K562 (cell line): Measurements from ENCODE around the gene PCSK6. TPM values are rescaled to one million over a fixed set of nuclear protein-coding genes. Genes with fewer than 3 reads are reported as not detected.

ENCODE experiments used
- CBX3 ChIP-seq, 2 experiments: IDR thresholded peaks; 1 replicate in 1 of 2; 2 replicates in 1 of 2; pipeline ENCODE4 v1.6.1; 2012; ENCODE audit warnings: inconsistent platforms in 2 of 2, low read length in 2 of 2, borderline replicate concordance in 1 of 2, control low read depth in 1 of 2
- CREB3L1 ChIP-seq: fragments of 450-650 bp; IDR thresholded peaks from 2 replicates; pipeline ENCODE4 v1.6.1; 2014; ENCODE audit warnings: low read depth, mild to moderate bottlenecking, moderate library complexity, borderline replicate concordance
- E4F1 ChIP-seq: fragments of 250-450 bp; sonication (Bioruptor Pico); IDR thresholded peaks from 2 replicates; pipeline ENCODE4 v1.5.0; 2021; ENCODE audit warnings: mild to moderate bottlenecking, borderline replicate concordance
- EHMT2 ChIP-seq: fragments of 450-650 bp; IDR thresholded peaks from 2 replicates; pipeline ENCODE4 v1.6.1; 2018; ENCODE audit warnings: antibody characterized with exemption
- SIRT6 ChIP-seq: IDR thresholded peaks from one replicate; pipeline ENCODE4 v1.6.1; 2012; ENCODE audit warnings: low read depth, mild to moderate bottlenecking, control low read depth, inconsistent platforms, low read length, moderate library complexity
- TRIM24 ChIP-seq, 2 experiments: fragments of 450-650 bp; IDR thresholded peaks; 2 replicates each; pipeline ENCODE4 v1.6.1; 2016
- USF1 ChIP-seq: sonication (generic); formaldehyde crosslinking; IDR thresholded peaks from 2 replicates; pipeline ENCODE4 v1.9.0; 2022; ENCODE audit warnings: mild to moderate bottlenecking, missing genetic modification reagents
- XRCC4 ChIP-seq: IDR thresholded peaks from one replicate; pipeline ENCODE4 v1.6.1; 2011; ENCODE audit not compliant: insufficient read depth, insufficient read length; ENCODE audit errors: extremely low read depth
- ZKSCAN1 ChIP-seq: fragments of 150-350 bp; IDR thresholded peaks from 2 replicates; pipeline ENCODE4 v1.6.1; 2016; ENCODE audit warnings: low read depth, low read length
- ZNF318 ChIP-seq, 2 experiments: fragments of 450-650 bp; IDR thresholded peaks; 2 replicates each; pipeline ENCODE4 v1.6.1; 2016; ENCODE audit warnings: mild to moderate bottlenecking in 2 of 2, borderline replicate concordance in 1 of 2, low read depth in 1 of 2, moderate library complexity in 1 of 2
- ZNF707 ChIP-seq: fragments of 250-450 bp; sonication (Bioruptor Pico); conservative IDR thresholded peaks from 2 replicates; pipeline ENCODE4 v1.8.0; 2022; ENCODE audit warnings: inconsistent platforms, mild to moderate bottlenecking, moderate library complexity
- polyA plus RNA-seq, 8 experiments: library from polyadenylated mRNA; depleted of rRNA in 4 of 8; stranded (reverse) in 5 of 8; unstranded in 3 of 8; fragments of >200 nt; fragmentation: Nextera tagmentation in 2 of 8; fragmentation: Illumina TruSeq in 1 of 8; extraction: Ambion mirVana in 2 of 8; extraction: Trizol in 1 of 8; gene quantifications; 2 replicates each; pipeline versions ENCODE4 v1.2.1 to v1.2.3, GENCODE V29; 2011 to 2014; ENCODE audit warnings: inconsistent platforms in 1 of 8, missing spikeins in 1 of 8
- total RNA-seq, 7 experiments: library from RNA; depleted of rRNA in 6 of 7; stranded (reverse); fragments of >200 nt in 6 of 7; fragmentation: Illumina TruSeq in 2 of 7; extraction: Trizol in 2 of 7; gene quantifications; 2 replicates each; pipeline versions ENCODE4 v1.2.1 to v1.2.3, GENCODE V29; 2011 to 2021; ENCODE audit warnings: low replicate concordance in 1 of 7

PCSK6 gene
- total and polyA plus RNA-seq, 9 of the 15 experiments (the other 6 are each of a cell fraction or from before 2014, with no cell fraction given), result 2.2 to 32.6 (median 14.5) TPM

GRCh38 chr15:101522091-101522490 is 32.6 kb upstream of the PCSK6 start (continued):
- TF ChIP-seq ZNF318 (IDR thresholded peaks at IDR 0.05; ENCODE audit: borderline replicate concordance in 1 of 2, low read depth in 1 of 2), result no peak
- no peak for TF ChIP-seq USF1 (CRISPR knock-in tag)
- no peak for TF ChIP-seq CBX3 (IDR thresholded peaks at IDR 0.05; ENCODE audit: borderline replicate concordance in 1 of 2, low read length in 2 of 2)
- no peak for TF ChIP-seq CREB3L1
- TF ChIP-seq ZKSCAN1, result no peak
- no peak for TF ChIP-seq SIRT6
- no peak for TF ChIP-seq E4F1 (CRISPR knock-in tag)
- no peak for TF ChIP-seq ZNF707
- no peak for TF ChIP-seq XRCC4
- no peak for TF ChIP-seq TRIM24 (IDR thresholded peaks at IDR 0.05)
- no peak for TF ChIP-seq EHMT2
- TF ChIP-seq, all 486 proteins: peak for 0
